Measurements from ENCODE around the gene ILF2. TPM values are rescaled to one million over a fixed set of nuclear protein-coding genes. Genes with fewer than 3 reads are reported as not detected.
A peak's percentile ranks its signal among the peaks of the same experiment; 100 is the strongest.
"Not testable (repeated sequence)": the region's sequence is repeated elsewhere in the genome, so short reads cannot be mapped to it uniquely, and the experiment has no call there.

ILF2 gene
- polyA plus RNA-seq, 4 donors, result 58.1 to 145 (median 109) TPM

- peaks cover 4 to 43% (median 6%) of the 10 kb centered on the region in 3 donors for H3K27me3 ChIP-seq (ENCODE audit: control insufficient read depth in 3 of 3, insufficient read depth in 3 of 3, low read length in 3 of 3)
- no peaks in the 10 kb centered on the region for H3K9me3 ChIP-seq (ENCODE audit: control insufficient read depth in 2 of 2, insufficient read depth in 1 of 2, low read depth in 1 of 2, low read length in 1 of 2)
- DNase-seq (peak; percentile 42 to 64), FAIRE-seq (no peak)
- H3K36me3 ChIP-seq (ENCODE audit: control insufficient read depth in 3 of 3, insufficient read depth in 2 of 3, low read depth in 1 of 3, low read length in 3 of 3), result no peaks in the 10 kb centered on the region
- peak overlapping the region in 2 of 3 donors; percentile 38 to 47 for H3K4me3 ChIP-seq (ENCODE audit: low read depth in 1 of 3, low read length in 3 of 3)
- peaks cover 0 to 13% (median 3%) of the 10 kb centered on the region in 3 donors for H3K4me1 ChIP-seq (ENCODE audit: control insufficient read depth in 3 of 3, insufficient read depth in 2 of 3, low read depth in 1 of 3, low read length in 2 of 3)
- 3 to 6% (median 4%) methylated on average over 29 of the region's 29 CpGs for WGBS, 3 donors
- H3K27ac ChIP-seq (ENCODE audit: low read depth in 1 of 3, low read length in 2 of 3), result no peak overlapping the region
Observed at GRCh38 chr1:153677718-153678518, 7.1 kb upstream of the ILF2 start.

GRCh38 chr1:153673511-153673910, 2.7 kb upstream of the ILF2 start:
- no peaks in the 10 kb centered on the region for H3K9me3 ChIP-seq (ENCODE audit: control insufficient read depth in 2 of 2, insufficient read depth in 1 of 2, low read depth in 1 of 2, low read length in 1 of 2)
- H3K27ac ChIP-seq (ENCODE audit: low read depth in 1 of 3, low read length in 2 of 3), result no peak overlapping the region
- peaks cover 0 to 10% (median 0%) of the 10 kb centered on the region in 3 donors for H3K36me3 ChIP-seq (ENCODE audit: control insufficient read depth in 3 of 3, insufficient read depth in 2 of 3, low read depth in 1 of 3, low read length in 3 of 3)
- H3K27me3 ChIP-seq (ENCODE audit: control insufficient read depth in 3 of 3, insufficient read depth in 3 of 3, low read length in 3 of 3), result peaks cover 0 to 9% (median 3%) of the 10 kb centered on the region in 3 donors
- 91 to 98% (median 96%) methylated on average over 2 of the region's 2 CpGs for WGBS, 3 donors
- no peak for DNase-seq
- no peak overlapping the region for H3K4me3 ChIP-seq (ENCODE audit: low read depth in 1 of 3, low read length in 3 of 3)
- FAIRE-seq, result no peak
- peaks cover 0 to 19% (median 6%) of the 10 kb centered on the region in 3 donors for H3K4me1 ChIP-seq (ENCODE audit: control insufficient read depth in 3 of 3, insufficient read depth in 2 of 3, low read depth in 1 of 3, low read length in 2 of 3)

- peak overlapping the region; percentile 62 to 91 (median 88) for H3K27ac ChIP-seq (ENCODE audit: low read depth in 1 of 3, low read length in 2 of 3)
Observed at GRCh38 chr1:153671628-153672353, 998 bp upstream of the ILF2 start.

GRCh38 chr1:153670257-153670858, 435 bp downstream of the ILF2 start:
- FAIRE-seq (no peak), DNase-seq (no peak)
- peaks cover 0 to 9% (median 3%) of the 10 kb centered on the region in 3 donors for H3K4me1 ChIP-seq (ENCODE audit: control insufficient read depth in 3 of 3, insufficient read depth in 2 of 3, low read depth in 1 of 3, low read length in 2 of 3)
- 0 to 2% (median 1%) methylated on average over 22 of the region's 22 CpGs for WGBS, 3 donors
- no peaks in the 10 kb centered on the region for H3K27me3 ChIP-seq (ENCODE audit: control insufficient read depth in 3 of 3, insufficient read depth in 3 of 3, low read length in 3 of 3)
- peak overlapping the region; percentile 76 to 85 (median 80) for H3K4me3 ChIP-seq (ENCODE audit: low read depth in 1 of 3, low read length in 3 of 3)
- peak overlapping the region; percentile 63 to 98 (median 66) for H3K27ac ChIP-seq (ENCODE audit: low read depth in 1 of 3, low read length in 2 of 3)
- no peaks in the 10 kb centered on the region for H3K9me3 ChIP-seq (ENCODE audit: control insufficient read depth in 2 of 2, insufficient read depth in 1 of 2, low read depth in 1 of 2, low read length in 1 of 2)
- peaks cover 10 to 33% (median 12%) of the 10 kb centered on the region in 3 donors for H3K36me3 ChIP-seq (ENCODE audit: control insufficient read depth in 3 of 3, insufficient read depth in 2 of 3, low read depth in 1 of 3, low read length in 3 of 3)

More at GRCh38 chr1:153671628-153672353, 998 bp upstream of the ILF2 start:
- H3K27me3 ChIP-seq (ENCODE audit: control insufficient read depth in 3 of 3, insufficient read depth in 3 of 3, low read length in 3 of 3); FAIRE-seq; H3K9me3 ChIP-seq (ENCODE audit: control insufficient read depth in 2 of 2, insufficient read depth in 1 of 2, low read depth in 1 of 2, low read length in 1 of 2); DNase-seq; H3K4me1 ChIP-seq (ENCODE audit: control insufficient read depth in 3 of 3, insufficient read depth in 2 of 3, low read depth in 1 of 3, low read length in 2 of 3): not testable (repeated sequence)
- 4 to 6% (median 5%) methylated on average over 28 of the region's 28 CpGs for WGBS, 3 donors
- Histone ChIP-seq H3K4me3 (ENCODE audit: low read depth in 1 of 3, low read length in 3 of 3) (peak overlapping the region; percentile 32 to 54 (median 48)), H3K36me3 (ENCODE audit: control insufficient read depth in 3 of 3, insufficient read depth in 2 of 3, low read depth in 1 of 3, low read length in 3 of 3) (peaks cover 5 to 20% (median 6%) of the 10 kb centered on the region in 3 donors)

GRCh38 chr1:153669606-153670005, 1.2 kb downstream of the ILF2 start:
- no peak overlapping the region for H3K27ac ChIP-seq (ENCODE audit: low read depth in 1 of 3, low read length in 2 of 3)

GRCh38 chr1:153668672-153669071, 2.1 kb downstream of the ILF2 start:
- not testable (repeated sequence) for H3K9me3 ChIP-seq (ENCODE audit: control insufficient read depth in 2 of 2, insufficient read depth in 1 of 2, low read depth in 1 of 2, low read length in 1 of 2); H3K4me1 ChIP-seq (ENCODE audit: control insufficient read depth in 3 of 3, insufficient read depth in 2 of 3, low read depth in 1 of 3, low read length in 2 of 3); H3K27me3 ChIP-seq (ENCODE audit: control insufficient read depth in 3 of 3, insufficient read depth in 3 of 3, low read length in 3 of 3); H3K27ac ChIP-seq (ENCODE audit: low read depth in 1 of 3, low read length in 2 of 3); DNase-seq; H3K4me3 ChIP-seq (ENCODE audit: low read depth in 1 of 3, low read length in 3 of 3); FAIRE-seq
- H3K36me3 ChIP-seq (ENCODE audit: control insufficient read depth in 3 of 3, insufficient read depth in 2 of 3, low read depth in 1 of 3, low read length in 3 of 3), result peaks cover 12 to 40% (median 15%) of the 10 kb centered on the region in 3 donors
- WGBS, 3 donors, result 95 to 98% (median 96%) methylated on average over 8 of the region's 8 CpGs

More at GRCh38 chr1:153669606-153670005, 1.2 kb downstream of the ILF2 start:
- FAIRE-seq (no peak), DNase-seq (no peak)
- Histone ChIP-seq H3K36me3 (ENCODE audit: control insufficient read depth in 3 of 3, insufficient read depth in 2 of 3, low read depth in 1 of 3, low read length in 3 of 3) (peaks cover 10 to 34% (median 13%) of the 10 kb centered on the region in 3 donors), H3K9me3 (ENCODE audit: control insufficient read depth in 2 of 2, insufficient read depth in 1 of 2, low read depth in 1 of 2, low read length in 1 of 2) (no peaks in the 10 kb centered on the region), H3K4me1 (ENCODE audit: control insufficient read depth in 3 of 3, insufficient read depth in 2 of 3, low read depth in 1 of 3, low read length in 2 of 3) (peaks cover 0 to 9% (median 3%) of the 10 kb centered on the region in 3 donors), H3K4me3 (ENCODE audit: low read depth in 1 of 3, low read length in 3 of 3) (peak overlapping the region; percentile 11 to 80 (median 76)), H3K27me3 (ENCODE audit: control insufficient read depth in 3 of 3, insufficient read depth in 3 of 3, low read length in 3 of 3) (no peaks in the 10 kb centered on the region)
- 84 to 87% (median 84%) methylated on average over 6 of the region's 6 CpGs for WGBS, 3 donors

- Histone ChIP-seq H3K4me3 (ENCODE audit: low read depth in 1 of 3, low read length in 3 of 3) (no peak overlapping the region), H3K27ac (ENCODE audit: low read depth in 1 of 3, low read length in 2 of 3) (no peak overlapping the region), H3K36me3 (ENCODE audit: control insufficient read depth in 3 of 3, insufficient read depth in 2 of 3, low read depth in 1 of 3, low read length in 3 of 3) (peaks cover 15 to 49% (median 16%) of the 10 kb centered on the region in 3 donors), H3K27me3 (ENCODE audit: control insufficient read depth in 3 of 3, insufficient read depth in 3 of 3, low read length in 3 of 3) (no peaks in the 10 kb centered on the region), H3K4me1 (ENCODE audit: control insufficient read depth in 3 of 3, insufficient read depth in 2 of 3, low read depth in 1 of 3, low read length in 2 of 3) (peaks cover 0 to 9% (median 3%) of the 10 kb centered on the region in 3 donors), H3K9me3 (ENCODE audit: control insufficient read depth in 2 of 2, insufficient read depth in 1 of 2, low read depth in 1 of 2, low read length in 1 of 2) (no peaks in the 10 kb centered on the region)
- FAIRE-seq (no peak), DNase-seq (no peak)
- 88 to 91% (median 88%) methylated on average over 4 of the region's 4 CpGs for WGBS, 3 donors
Observed at GRCh38 chr1:153667439-153667838, 3.4 kb downstream of the ILF2 start.

- Histone ChIP-seq H3K36me3 (ENCODE audit: control insufficient read depth in 3 of 3, insufficient read depth in 2 of 3, low read depth in 1 of 3, low read length in 3 of 3) (peaks cover 20 to 52% (median 23%) of the 10 kb centered on the region in 3 donors), H3K27me3 (ENCODE audit: control insufficient read depth in 3 of 3, insufficient read depth in 3 of 3, low read length in 3 of 3) (no peaks in the 10 kb centered on the region), H3K27ac (ENCODE audit: low read depth in 1 of 3, low read length in 2 of 3) (no peak overlapping the region), H3K4me3 (ENCODE audit: low read depth in 1 of 3, low read length in 3 of 3) (no peak overlapping the region), H3K9me3 (ENCODE audit: control insufficient read depth in 2 of 2, insufficient read depth in 1 of 2, low read depth in 1 of 2, low read length in 1 of 2) (no peaks in the 10 kb centered on the region), H3K4me1 (ENCODE audit: control insufficient read depth in 3 of 3, insufficient read depth in 2 of 3, low read depth in 1 of 3, low read length in 2 of 3) (peaks cover 0 to 6% (median 0%) of the 10 kb centered on the region in 3 donors)
- WGBS, 3 donors, result 82 to 86% (median 83%) methylated on average over 5 of the region's 5 CpGs
- FAIRE-seq, result no peak
- no peak for DNase-seq
Observed at GRCh38 chr1:153663211-153663610, 7.6 kb downstream of the ILF2 start.
